SHP77 (cell line): ENCODE results near the gene SVIL.
"Not testable (repeated sequence)": the region's sequence is repeated elsewhere in the genome, so short reads cannot be mapped to it uniquely, and the experiment has no call there.

Source experiments
- DNase-seq, 2 experiments: peaks; one replicate each; lab custom pipeline; 2025; lab: John Stamatoyannopoulos, UW

Gene SVIL

GRCh38 chr10:29516309-29516932 lies 118.3 kb downstream of the SVIL start:
- not testable (repeated sequence) for DNase-seq

- not testable (repeated sequence) for DNase-seq
These were observed 118.9 kb downstream of the SVIL start for GRCh38 chr10:29515879-29516278.

GRCh38 chr10:29515104-29515503 lies 119.7 kb downstream of the SVIL start:
- not testable (repeated sequence) for DNase-seq

GRCh38 chr10:29514306-29514705 lies 120.5 kb downstream of the SVIL start:
- no peak for DNase-seq

- no peak for DNase-seq
These were observed 122.3 kb downstream of the SVIL start for GRCh38 chr10:29512425-29512974.

GRCh38 chr10:29511806-29512205 lies 123.0 kb downstream of the SVIL start:
- DNase-seq: not testable (repeated sequence)

- DNase-seq: not testable (repeated sequence)
These were observed 124.2 kb downstream of the SVIL start for GRCh38 chr10:29510483-29511157.

GRCh38 chr10:29508554-29509244 lies 126.1 kb downstream of the SVIL start:
- DNase-seq: no peak

- DNase-seq: not testable (repeated sequence)
These were observed 127.0 kb downstream of the SVIL start for GRCh38 chr10:29507750-29508149.

- DNase-seq: not testable (repeated sequence)
These were observed 128.3 kb downstream of the SVIL start for GRCh38 chr10:29506324-29506921.

GRCh38 chr10:29502351-29502750 lies 132.4 kb downstream of the SVIL start:
- DNase-seq: no peak

- no peak for DNase-seq
These were observed 133.1 kb downstream of the SVIL start for GRCh38 chr10:29501692-29502091.

GRCh38 chr10:29499993-29500537 lies 134.7 kb downstream of the SVIL start:
- no peak for DNase-seq

GRCh38 chr10:29496341-29497162 lies 138.2 kb downstream of the SVIL start:
- DNase-seq: peak; percentile 44 to 45

- no peak for DNase-seq
These were observed 139.4 kb downstream of the SVIL start for GRCh38 chr10:29495366-29495765.

GRCh38 chr10:29493697-29494096 lies 141.1 kb downstream of the SVIL start:
- no peak for DNase-seq

GRCh38 chr10:29492774-29493173 lies 142.0 kb downstream of the SVIL start:
- no peak for DNase-seq

GRCh38 chr10:29491918-29492317 lies 142.9 kb downstream of the SVIL start:
- DNase-seq: no peak

GRCh38 chr10:29490781-29491280 lies 143.9 kb downstream of the SVIL start:
- not testable (repeated sequence) for DNase-seq

GRCh38 chr10:29488471-29488870 lies 146.3 kb downstream of the SVIL start:
- not testable (repeated sequence) for DNase-seq

- not testable (repeated sequence) for DNase-seq
These were observed 146.9 kb downstream of the SVIL start for GRCh38 chr10:29487884-29488266.
